Body of pancreas (tissue), 4 donors: ENCODE results near the gene MEG3.

Experiments
- POLR2A ChIP-seq, 3 donors: fragments of 450-650 bp; IDR thresholded peaks; one replicate each; pipeline ENCODE4 v1.6.1; 2016; ENCODE audit warnings: antibody characterized with exemption in 3 of 3, mild to moderate bottlenecking in 2 of 3
- TF ChIP-seq, protein P1 (sequence below), 7 experiments: fragments of 450-650 bp in 4 of 7; fragments of 200-600 bp in 3 of 7; sonication (generic) in 3 of 7; IDR thresholded peaks; one replicate each; pipeline ENCODE4 v1.5.1; 2016 to 2019; ENCODE audit warnings: antibody characterized with exemption in 7 of 7

DNA sequence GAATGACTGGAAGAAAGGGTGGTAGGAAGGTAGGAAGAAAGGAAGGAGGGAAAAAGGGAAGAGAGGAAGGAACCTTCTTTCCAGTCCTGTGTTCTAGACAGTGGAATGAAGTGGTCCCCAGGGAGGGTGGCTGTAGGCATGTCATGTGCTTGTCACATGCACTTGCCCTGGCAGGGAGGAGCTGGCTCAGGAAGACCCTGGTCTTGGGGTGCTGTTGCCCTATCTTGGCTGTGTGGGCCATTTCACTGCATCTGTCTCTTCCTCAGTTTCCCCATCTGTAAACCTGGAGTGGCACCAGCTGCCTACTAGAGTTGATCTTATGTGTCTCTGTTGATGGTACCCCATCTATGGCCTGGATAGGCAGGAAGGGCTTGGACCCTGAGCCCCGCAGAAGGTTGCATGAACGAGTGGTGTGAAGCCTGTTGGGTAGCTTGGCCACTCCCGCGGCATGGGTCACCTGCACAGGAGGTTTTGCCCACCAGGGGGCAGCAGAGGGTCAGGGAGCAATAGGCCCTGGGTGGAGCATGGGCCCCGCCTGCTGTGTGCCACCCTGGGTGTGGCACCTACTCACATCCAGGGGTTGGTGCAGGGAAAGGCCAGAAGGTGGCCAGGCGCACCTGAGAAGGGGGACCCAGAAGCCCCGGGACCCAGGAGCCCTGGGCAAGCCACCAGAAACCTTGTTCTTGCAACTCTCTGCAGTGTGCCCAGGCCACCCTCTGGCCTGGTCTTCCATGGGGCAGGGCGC lies 25.1 kb downstream of the MEG3 start:
- TF ChIP-seq, protein P1, sequence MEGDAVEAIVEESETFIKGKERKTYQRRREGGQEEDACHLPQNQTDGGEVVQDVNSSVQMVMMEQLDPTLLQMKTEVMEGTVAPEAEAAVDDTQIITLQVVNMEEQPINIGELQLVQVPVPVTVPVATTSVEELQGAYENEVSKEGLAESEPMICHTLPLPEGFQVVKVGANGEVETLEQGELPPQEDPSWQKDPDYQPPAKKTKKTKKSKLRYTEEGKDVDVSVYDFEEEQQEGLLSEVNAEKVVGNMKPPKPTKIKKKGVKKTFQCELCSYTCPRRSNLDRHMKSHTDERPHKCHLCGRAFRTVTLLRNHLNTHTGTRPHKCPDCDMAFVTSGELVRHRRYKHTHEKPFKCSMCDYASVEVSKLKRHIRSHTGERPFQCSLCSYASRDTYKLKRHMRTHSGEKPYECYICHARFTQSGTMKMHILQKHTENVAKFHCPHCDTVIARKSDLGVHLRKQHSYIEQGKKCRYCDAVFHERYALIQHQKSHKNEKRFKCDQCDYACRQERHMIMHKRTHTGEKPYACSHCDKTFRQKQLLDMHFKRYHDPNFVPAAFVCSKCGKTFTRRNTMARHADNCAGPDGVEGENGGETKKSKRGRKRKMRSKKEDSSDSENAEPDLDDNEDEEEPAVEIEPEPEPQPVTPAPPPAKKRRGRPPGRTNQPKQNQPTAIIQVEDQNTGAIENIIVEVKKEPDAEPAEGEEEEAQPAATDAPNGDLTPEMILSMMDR (IDR thresholded peaks at IDR 0.05) = peak; percentile 80 to 88 (median 85)
- TF ChIP-seq POLR2A (IDR thresholded peaks at IDR 0.05) = no peak
